B cell (primary cell): ENCODE measurements around the gene RAB8A. TPM values are rescaled to one million over a fixed set of nuclear protein-coding genes. Genes with fewer than 3 reads are reported as not detected.

Source experiments
- ATAC-seq: fragments of 200-7000 bp; cut with Tn5 transposase; one replicate; pipeline ENCODE4 v1.10.0; 2021; ENCODE audit warnings: low read depth, mild to moderate bottlenecking, moderate number of reproducible peaks, moderate library complexity
- CTCF ChIA-PET: fragments of 350-600 bp; sonication (Branson Sonifier 250); formaldehyde crosslinking; loops from one replicate; lab custom pipeline; 2021; ENCODE audit warnings: antibody characterized with exemption, inconsistent platforms; lab: Charles Lee
- POLR2A ChIA-PET: fragments of 350-600 bp; sonication (Branson Sonifier 250); formaldehyde crosslinking; loops from one replicate; lab custom pipeline; 2021; ENCODE audit warnings: antibody characterized with exemption; lab: Charles Lee
- DNase-seq: peaks from one replicate; pipeline ENCODE4 v3.0.0; 2013
- H2AFZ ChIP-seq: 2 replicates; pipeline ENCODE4 v1.6.1; 2012; ENCODE audit warnings: mild to moderate bottlenecking, low read depth, low read length; ENCODE audit not compliant: insufficient read depth, poor library complexity, severe bottlenecking
- H3K27ac ChIP-seq, 2 donors: 1 replicate in 1 of 2; 2 replicates in 1 of 2; pipeline ENCODE4 v1.5.1; 2012 to 2013; ENCODE audit warnings: low read length in 2 of 2, mild to moderate bottlenecking in 2 of 2, moderate library complexity in 1 of 2
- H3K27me3 ChIP-seq, 4 experiments: fragments of 200-600 bp in 1 of 4; sonication (generic) in 1 of 4; replicated peaks in 1 of 4; 1 replicate in 2 of 4; 2 replicates in 2 of 4; pipeline versions ENCODE4 v1.6.1 to v1.7.0; 2013 to 2016; ENCODE audit warnings: low read length in 3 of 4, mild to moderate bottlenecking in 2 of 4, mixed read lengths in 1 of 4, moderate library complexity in 1 of 4; ENCODE audit not compliant: insufficient read depth in 4 of 4, control insufficient read depth in 3 of 4; ENCODE audit errors: control extremely low read depth in 1 of 4
- H3K36me3 ChIP-seq, 2 experiments: replicated peaks in 1 of 2; 1 replicate in 1 of 2; 2 replicates in 1 of 2; pipeline versions ENCODE4 v1.6.1 to v1.7.1; 2013; ENCODE audit warnings: low read length in 1 of 2; ENCODE audit not compliant: insufficient read depth in 2 of 2, control insufficient read depth in 1 of 2; ENCODE audit errors: control extremely low read depth in 1 of 2, extremely low read depth in 1 of 2
- H3K4me1 ChIP-seq, 2 donors: fragments of 200-600 bp in 1 of 2; sonication (generic) in 1 of 2; 1 replicate in 1 of 2; 2 replicates in 1 of 2; pipeline versions ENCODE4 v1.5.1 to v1.6.1; 2013 to 2017; ENCODE audit warnings: low read length in 2 of 2; ENCODE audit not compliant: control insufficient read depth in 2 of 2, insufficient read depth in 2 of 2
- H3K4me2 ChIP-seq: replicated peaks from 2 replicates; pipeline ENCODE3; 2012; ENCODE audit warnings: mild to moderate bottlenecking, low read depth, low read length; ENCODE audit not compliant: poor library complexity, severe bottlenecking
- H3K4me3 ChIP-seq, 5 experiments: fragments of 200-600 bp in 1 of 5; sonication (generic) in 1 of 5; 1 replicate in 3 of 5; 2 replicates in 2 of 5; pipeline versions ENCODE4 v1.5.1 to v1.7.0; 2011 to 2016; ENCODE audit warnings: low read length in 4 of 5, mild to moderate bottlenecking in 4 of 5, low read depth in 2 of 5, control low read depth in 1 of 5, moderate library complexity in 1 of 5; ENCODE audit not compliant: insufficient read depth in 1 of 5; ENCODE audit errors: control extremely low read depth in 1 of 5, extremely low read depth in 1 of 5
- H3K79me2 ChIP-seq: fragments of 200-600 bp; sonication (generic); one replicate; pipeline ENCODE4 v1.6.0; 2016; ENCODE audit warnings: low read length; ENCODE audit not compliant: control insufficient read depth, insufficient read depth
- H3K9ac ChIP-seq: fragments of 200-600 bp; sonication (generic); 2 replicates; pipeline ENCODE4 v1.6.1; 2017; ENCODE audit warnings: mild to moderate bottlenecking, low read length, moderate library complexity
- H3K9me3 ChIP-seq, 3 donors: one replicate each; pipeline versions ENCODE4 v1.6.1 to v1.7.1; 2013; ENCODE audit warnings: low read length in 2 of 3; ENCODE audit not compliant: control insufficient read depth in 2 of 3, insufficient read depth in 1 of 3; ENCODE audit errors: control extremely low read depth in 1 of 3
- H4K20me1 ChIP-seq: 2 replicates; pipeline ENCODE4 v1.6.0; 2012; ENCODE audit warnings: mild to moderate bottlenecking, low read length; ENCODE audit not compliant: insufficient read depth, control insufficient read depth, poor library complexity, severe bottlenecking
- H3K27ac Mint-ChIP-seq: one replicate; pipeline ENCODE4 v1.8.0; 2021; ENCODE audit warnings: mixed read lengths
- H3K27me3 Mint-ChIP-seq: one replicate; pipeline ENCODE4 v1.8.0; 2021; ENCODE audit warnings: mixed read lengths
- H3K4me1 Mint-ChIP-seq: one replicate; pipeline ENCODE4 v1.8.0; 2021; ENCODE audit warnings: mixed read lengths
- H3K4me3 Mint-ChIP-seq: one replicate; pipeline ENCODE4 v1.8.0; 2021; ENCODE audit warnings: mixed read lengths
- H3K9me3 Mint-ChIP-seq: one replicate; pipeline ENCODE4 v1.8.0; 2022; ENCODE audit warnings: mixed read lengths; ENCODE audit not compliant: insufficient read depth
- EZH2 ChIP-seq: IDR thresholded peaks from 2 replicates; pipeline ENCODE4 v1.6.1; 2012; ENCODE audit warnings: borderline replicate concordance, low read depth, mild to moderate bottlenecking, moderate library complexity, low read length; ENCODE audit not compliant: insufficient read depth, poor library complexity, severe bottlenecking
- WGBS: methylation state at CpG from one replicate; pipeline ENCODE4 v1.1.5; 2013; ENCODE audit warnings: missing lambda C conversion rate; ENCODE audit not compliant: insufficient coverage; 5-methylcytosine and 5-hydroxymethylcytosine counted together
- intact Hi-C: fragments of 100-400 bp; cut with micrococcal nuclease; formaldehyde crosslinking; loops from one replicate; pipeline ENCODE4 v1.10.0; 2022
- polyA plus RNA-seq: library from polyadenylated mRNA; depleted of rRNA; stranded (reverse); fragments of >200 nt; gene quantifications from 2 replicates; pipeline ENCODE4 v1.2.3, GENCODE V29; 2012
- total RNA-seq, 2 donors: library from RNA; stranded (reverse); fragments of 120-200 nt in 1 of 2; gene quantifications; 1 replicate in 1 of 2; 2 replicates in 1 of 2; pipeline versions ENCODE4 v1.2.3 to v1.2.4, GENCODE V29; 2013 to 2022
- TF ChIP-seq, protein P1 (sequence below): fragments of 200-600 bp; IDR thresholded peaks from one replicate; pipeline ENCODE4 v1.8.0; 2022; ENCODE audit warnings: antibody characterized with exemption, mild to moderate bottlenecking

Gene RAB8A
- total and polyA plus RNA-seq, 2 donors (not counting 1 experiment from before 2014, with no cell fraction given): 65.5 to 117 TPM

- Histone ChIP-seq H2AFZ (no peak overlapping the region), H3K4me1 (peaks cover 7 to 10% of the 10 kb centered on the region in 2 donors), H3K27me3 (no peaks in the 10 kb centered on the region), H3K9ac (no peak overlapping the region), H3K9me3 (no peaks in the 10 kb centered on the region), H3K36me3 (peaks cover 2 to 90% of the 10 kb centered on the region in 2 experiments), H3K4me2 (no peak overlapping the region), H3K27ac (peak overlapping the region in 1 of 2 donors; percentile 11), H3K4me3 (no peak overlapping the region), H4K20me1 (peaks cover 29% of the 10 kb centered on the region), H3K79me2 (peaks cover 55% of the 10 kb centered on the region)
- CTCF ChIA-PET: interaction anchor here (0.7 to 2.9 kb wide), 10 partner anchors 8 to 621 kb away, joined by 3 to 18 read pairs (median 4); no protein-coding TSS in a partner anchor
- ATAC-seq (peak; percentile 43), DNase-seq (peak; percentile 40)
- WGBS: 40% methylated on average over 12 of the region's 13 CpGs
- Mint-ChIP-seq H3K4me1 (peaks cover 18% of the 10 kb centered on the region), H3K4me3 (no peak overlapping the region), H3K27ac (peak overlapping the region; percentile 69), H3K27me3 (no peaks in the 10 kb centered on the region), H3K9me3 (no peaks in the 10 kb centered on the region)
- POLR2A ChIA-PET: interaction anchor here (0.6 to 1.3 kb wide), 4 partner anchors 17 to 90 kb away, joined by 3 to 10 read pairs (median 4); partner anchors contain the start of gene FAM32A
- TF ChIP-seq, protein P1, sequence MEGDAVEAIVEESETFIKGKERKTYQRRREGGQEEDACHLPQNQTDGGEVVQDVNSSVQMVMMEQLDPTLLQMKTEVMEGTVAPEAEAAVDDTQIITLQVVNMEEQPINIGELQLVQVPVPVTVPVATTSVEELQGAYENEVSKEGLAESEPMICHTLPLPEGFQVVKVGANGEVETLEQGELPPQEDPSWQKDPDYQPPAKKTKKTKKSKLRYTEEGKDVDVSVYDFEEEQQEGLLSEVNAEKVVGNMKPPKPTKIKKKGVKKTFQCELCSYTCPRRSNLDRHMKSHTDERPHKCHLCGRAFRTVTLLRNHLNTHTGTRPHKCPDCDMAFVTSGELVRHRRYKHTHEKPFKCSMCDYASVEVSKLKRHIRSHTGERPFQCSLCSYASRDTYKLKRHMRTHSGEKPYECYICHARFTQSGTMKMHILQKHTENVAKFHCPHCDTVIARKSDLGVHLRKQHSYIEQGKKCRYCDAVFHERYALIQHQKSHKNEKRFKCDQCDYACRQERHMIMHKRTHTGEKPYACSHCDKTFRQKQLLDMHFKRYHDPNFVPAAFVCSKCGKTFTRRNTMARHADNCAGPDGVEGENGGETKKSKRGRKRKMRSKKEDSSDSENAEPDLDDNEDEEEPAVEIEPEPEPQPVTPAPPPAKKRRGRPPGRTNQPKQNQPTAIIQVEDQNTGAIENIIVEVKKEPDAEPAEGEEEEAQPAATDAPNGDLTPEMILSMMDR: no peak
- TF ChIP-seq EZH2: no peak
- intact Hi-C loops: no loop called here
Measured at GRCh38 chr19:16095071-16095571, 16.6 kb upstream of the RAB8A start.

DNA sequence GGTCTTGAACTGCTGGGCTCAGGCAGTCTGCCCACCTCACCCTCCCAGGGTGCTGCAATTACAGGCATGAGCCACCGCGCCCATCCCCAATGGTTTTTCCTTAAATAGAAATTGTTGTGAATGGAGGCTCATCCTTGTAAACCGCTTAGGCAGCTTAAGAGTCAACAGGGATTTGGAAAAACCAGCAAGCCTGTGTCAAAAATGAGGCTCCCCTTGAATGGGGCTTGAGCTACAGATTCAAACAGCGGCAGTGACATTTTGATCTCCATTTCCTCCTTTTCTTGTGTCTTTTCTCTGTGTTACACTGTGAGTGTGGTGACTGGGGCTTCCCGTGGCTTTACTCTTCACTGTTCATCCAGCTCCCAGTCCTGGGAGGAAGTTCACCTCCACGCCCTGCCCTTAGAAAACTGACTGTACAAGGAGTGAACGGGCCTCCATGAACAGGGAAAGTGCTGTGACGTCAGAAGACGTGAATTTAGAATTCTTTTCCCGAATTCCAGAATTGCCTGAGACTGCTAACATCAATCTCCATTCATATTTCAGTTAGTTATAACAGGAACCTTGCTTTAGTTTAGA, 15.3 kb upstream of the RAB8A start:
- Histone ChIP-seq H3K9me3 (no peaks in the 10 kb centered on the region), H3K9ac (no peak overlapping the region), H3K79me2 (peaks cover 49% of the 10 kb centered on the region), H2AFZ (no peak overlapping the region), H3K4me3 (no peak overlapping the region), H3K4me2 (no peak overlapping the region), H3K36me3 (peaks cover 2 to 90% of the 10 kb centered on the region in 2 experiments), H4K20me1 (peaks cover 25% of the 10 kb centered on the region), H3K4me1 (peaks cover 7 to 10% of the 10 kb centered on the region in 2 donors), H3K27ac (no peak overlapping the region), H3K27me3 (no peaks in the 10 kb centered on the region)
- CTCF ChIA-PET: interaction anchor here (1.6 to 2.9 kb wide), 4 partner anchors 10 to 55 kb away, joined by 6 to 18 read pairs (median 6); no protein-coding TSS in a partner anchor
- H3K27me3 Mint-ChIP-seq: no peaks in the 10 kb centered on the region
- no peak for ATAC-seq
- POLR2A ChIA-PET: interaction anchor here (0.7 to 1.3 kb wide), 2 partner anchors 11 to 18 kb away, joined by 4 to 7 read pairs; no protein-coding TSS in a partner anchor
- 89% methylated on average over 4 of the region's 10 CpGs for WGBS
- no peak overlapping the region for H3K27ac Mint-ChIP-seq
- H3K4me1 Mint-ChIP-seq: peaks cover 18% of the 10 kb centered on the region
- DNase-seq: no peak
- TF ChIP-seq, protein P1: no peak
- no peak for TF ChIP-seq EZH2
- intact Hi-C loops: no loop called here
- H3K9me3 Mint-ChIP-seq: no peaks in the 10 kb centered on the region
- no peak overlapping the region for H3K4me3 Mint-ChIP-seq
